Urothelium cell line (cell line): ENCODE measurements around the gene HSPB7.
A peak's percentile ranks its signal among the peaks of the same experiment; 100 is the strongest.
"Not testable (repeated sequence)": the region's sequence is repeated elsewhere in the genome, so short reads cannot be mapped to it uniquely, and the experiment has no call there.

Source experiments
- DNase-seq: peaks from one replicate; pipeline ENCODE4 v3.0.0; 2011; ENCODE audit warnings: low spot score, mixed read lengths
- FAIRE-seq: peaks from 2 replicates; lab custom pipeline; 2011; peaks lifted over from hg19 to GRCh38; lab: Jason Lieb, UNC

Gene HSPB7

GRCh38 chr1:16051039-16051438 lies 33.2 kb upstream of the HSPB7 start:
- DNase-seq: no peak
- no peak for FAIRE-seq

GRCh38 chr1:16050328-16050727 lies 32.5 kb upstream of the HSPB7 start:
- FAIRE-seq (no peak), DNase-seq (no peak)

GRCh38 chr1:16048573-16049189 lies 30.8 kb upstream of the HSPB7 start:
- DNase-seq: no peak
- FAIRE-seq: no peak

GRCh38 chr1:16047791-16048475 lies 30.1 kb upstream of the HSPB7 start:
- FAIRE-seq (no peak), DNase-seq (no peak)

- DNase-seq (no peak), FAIRE-seq (no peak)
Measured at GRCh38 chr1:16046842-16047241, 29.0 kb upstream of the HSPB7 start.

- DNase-seq (no peak), FAIRE-seq (no peak)
Measured at GRCh38 chr1:16043950-16044349, 26.1 kb upstream of the HSPB7 start.

- no peak for DNase-seq
- no peak for FAIRE-seq
Measured at GRCh38 chr1:16043521-16043920, 25.7 kb upstream of the HSPB7 start, which contains the start of gene CLCNKB. Gene CLCNKB (plus strand): TSS chr1:16043782. CDS start chr1:16044493, 711 bp downstream.

- not testable (repeated sequence) for DNase-seq
- peak; percentile 70 for FAIRE-seq
Measured at GRCh38 chr1:16042654-16043053, 24.8 kb upstream of the HSPB7 start.

- FAIRE-seq (no peak), DNase-seq (no peak)
Measured at GRCh38 chr1:16042096-16042495, 24.3 kb upstream of the HSPB7 start.

- FAIRE-seq (no peak), DNase-seq (no peak)
Measured at GRCh38 chr1:16041200-16041599, 23.4 kb upstream of the HSPB7 start.

- not testable (repeated sequence) for DNase-seq, FAIRE-seq
Measured at GRCh38 chr1:16039871-16040270, 22.0 kb upstream of the HSPB7 start.

- FAIRE-seq (no peak), DNase-seq (peak; percentile 45)
Measured at GRCh38 chr1:16038620-16038912, 20.7 kb upstream of the HSPB7 start.

- not testable (repeated sequence) for DNase-seq
- peak; percentile 53 for FAIRE-seq
Measured at GRCh38 chr1:16036461-16036860, 18.6 kb upstream of the HSPB7 start.

GRCh38 chr1:16033103-16033632 lies 15.3 kb upstream of the HSPB7 start:
- not testable (repeated sequence) for FAIRE-seq, DNase-seq

GRCh38 chr1:16032388-16033102 lies 14.7 kb upstream of the HSPB7 start:
- FAIRE-seq: no peak

GRCh38 chr1:16031551-16031950 lies 13.7 kb upstream of the HSPB7 start:
- FAIRE-seq (no peak), DNase-seq (no peak)

More at GRCh38 chr1:16032388-16033102, 14.7 kb upstream of the HSPB7 start:
- DNase-seq: peak; percentile 88

- no peak for FAIRE-seq
- no peak for DNase-seq
Measured at GRCh38 chr1:16029288-16029687, 11.4 kb upstream of the HSPB7 start.

GRCh38 chr1:16029003-16029268 lies 11.1 kb upstream of the HSPB7 start:
- not testable (repeated sequence) for FAIRE-seq, DNase-seq

- FAIRE-seq (no peak), DNase-seq (no peak)
Measured at GRCh38 chr1:16028237-16029002, 10.6 kb upstream of the HSPB7 start.

GRCh38 chr1:16026723-16027484 lies 9.1 kb upstream of the HSPB7 start:
- DNase-seq (no peak), FAIRE-seq (no peak)
